ENCODE measurements around the gene RPS19. TPM values are rescaled to one million over a fixed set of nuclear protein-coding genes. Genes with fewer than 3 reads are reported as not detected.

Gene RPS19
- total RNA-seq, 1 donor = 600 TPM

DNA sequence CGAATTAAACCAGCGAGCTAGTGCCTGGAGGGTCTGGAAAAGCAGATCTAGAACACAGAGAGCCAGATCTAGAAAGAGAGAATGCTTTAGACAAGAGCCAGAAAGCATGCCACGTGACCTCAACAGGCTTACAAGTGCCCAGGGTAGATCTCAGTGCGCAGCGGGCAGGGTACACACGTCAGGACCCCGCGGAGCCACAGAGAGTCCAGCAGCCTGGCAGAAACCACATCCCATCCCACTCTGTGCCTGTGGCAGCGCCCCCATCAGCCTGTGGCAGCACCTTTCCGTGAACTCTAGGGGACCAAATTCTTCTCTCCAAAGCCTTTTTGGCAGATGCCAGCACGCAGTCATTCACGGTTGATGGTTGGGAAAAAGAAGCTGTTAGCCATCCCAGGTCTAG lies 28.9 kb downstream of the RPS19 start:
- TF ChIP-seq, protein P1, sequence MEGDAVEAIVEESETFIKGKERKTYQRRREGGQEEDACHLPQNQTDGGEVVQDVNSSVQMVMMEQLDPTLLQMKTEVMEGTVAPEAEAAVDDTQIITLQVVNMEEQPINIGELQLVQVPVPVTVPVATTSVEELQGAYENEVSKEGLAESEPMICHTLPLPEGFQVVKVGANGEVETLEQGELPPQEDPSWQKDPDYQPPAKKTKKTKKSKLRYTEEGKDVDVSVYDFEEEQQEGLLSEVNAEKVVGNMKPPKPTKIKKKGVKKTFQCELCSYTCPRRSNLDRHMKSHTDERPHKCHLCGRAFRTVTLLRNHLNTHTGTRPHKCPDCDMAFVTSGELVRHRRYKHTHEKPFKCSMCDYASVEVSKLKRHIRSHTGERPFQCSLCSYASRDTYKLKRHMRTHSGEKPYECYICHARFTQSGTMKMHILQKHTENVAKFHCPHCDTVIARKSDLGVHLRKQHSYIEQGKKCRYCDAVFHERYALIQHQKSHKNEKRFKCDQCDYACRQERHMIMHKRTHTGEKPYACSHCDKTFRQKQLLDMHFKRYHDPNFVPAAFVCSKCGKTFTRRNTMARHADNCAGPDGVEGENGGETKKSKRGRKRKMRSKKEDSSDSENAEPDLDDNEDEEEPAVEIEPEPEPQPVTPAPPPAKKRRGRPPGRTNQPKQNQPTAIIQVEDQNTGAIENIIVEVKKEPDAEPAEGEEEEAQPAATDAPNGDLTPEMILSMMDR (IDR thresholded peaks at IDR 0.05; ENCODE audit: insufficient read depth, low read depth, low read length) = no peak
- no peak overlapping the region for H3K4me3 ChIP-seq (ENCODE audit: low read depth, low read length)
- no peak for DNase-seq (ENCODE audit: low read depth)

DNA sequence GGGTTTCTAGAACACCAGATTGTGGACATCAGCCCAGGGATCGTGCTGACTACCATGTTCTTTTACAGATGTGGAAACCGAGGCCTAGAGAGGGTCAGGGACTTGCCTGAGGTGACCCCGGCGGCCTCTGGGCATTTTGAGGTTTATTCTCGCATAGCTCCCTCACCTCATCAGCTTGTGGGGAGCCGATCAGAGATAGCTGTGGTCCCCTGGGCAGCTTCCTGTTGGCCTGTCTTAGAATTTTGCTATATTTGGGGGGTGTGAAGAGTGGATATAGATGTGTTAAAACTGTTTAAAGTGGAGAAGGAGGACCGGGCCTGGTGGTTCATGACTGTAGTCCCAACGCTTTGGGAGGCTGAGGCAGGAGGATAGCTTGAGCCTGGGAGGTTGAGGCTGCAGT lies 29.8 kb downstream of the RPS19 start:
- TF ChIP-seq, protein P1 (IDR thresholded peaks at IDR 0.05; ENCODE audit: insufficient read depth, low read depth, low read length) = no peak
- H3K4me3 ChIP-seq (ENCODE audit: low read depth, low read length) = no peak overlapping the region
- DNase-seq (ENCODE audit: low read depth) = no peak

DNA sequence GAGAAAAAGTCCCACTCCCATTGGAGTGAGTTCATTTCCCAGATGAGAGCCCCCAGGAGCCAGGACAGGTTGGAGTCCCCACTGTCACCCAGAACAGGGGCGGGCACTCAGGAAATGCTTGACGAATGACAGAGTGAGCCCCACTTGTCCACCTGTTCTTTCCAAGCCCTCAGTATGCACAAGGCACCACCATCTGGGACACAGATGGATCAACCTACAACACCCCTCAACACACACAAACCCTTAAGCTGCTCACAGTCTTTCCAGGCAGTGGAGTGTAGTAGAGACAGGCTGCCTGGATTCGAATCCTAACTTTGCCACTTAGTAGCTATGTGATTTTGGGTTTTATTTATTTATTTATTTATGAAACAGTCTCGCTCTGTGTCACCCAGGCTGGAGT lies 30.9 kb downstream of the RPS19 start:
- no peak for DNase-seq (ENCODE audit: low read depth)
- H3K4me3 ChIP-seq (ENCODE audit: low read depth, low read length) = no peak overlapping the region
- TF ChIP-seq, protein P1 (IDR thresholded peaks at IDR 0.05; ENCODE audit: insufficient read depth, low read depth, low read length) = no peak

DNA sequence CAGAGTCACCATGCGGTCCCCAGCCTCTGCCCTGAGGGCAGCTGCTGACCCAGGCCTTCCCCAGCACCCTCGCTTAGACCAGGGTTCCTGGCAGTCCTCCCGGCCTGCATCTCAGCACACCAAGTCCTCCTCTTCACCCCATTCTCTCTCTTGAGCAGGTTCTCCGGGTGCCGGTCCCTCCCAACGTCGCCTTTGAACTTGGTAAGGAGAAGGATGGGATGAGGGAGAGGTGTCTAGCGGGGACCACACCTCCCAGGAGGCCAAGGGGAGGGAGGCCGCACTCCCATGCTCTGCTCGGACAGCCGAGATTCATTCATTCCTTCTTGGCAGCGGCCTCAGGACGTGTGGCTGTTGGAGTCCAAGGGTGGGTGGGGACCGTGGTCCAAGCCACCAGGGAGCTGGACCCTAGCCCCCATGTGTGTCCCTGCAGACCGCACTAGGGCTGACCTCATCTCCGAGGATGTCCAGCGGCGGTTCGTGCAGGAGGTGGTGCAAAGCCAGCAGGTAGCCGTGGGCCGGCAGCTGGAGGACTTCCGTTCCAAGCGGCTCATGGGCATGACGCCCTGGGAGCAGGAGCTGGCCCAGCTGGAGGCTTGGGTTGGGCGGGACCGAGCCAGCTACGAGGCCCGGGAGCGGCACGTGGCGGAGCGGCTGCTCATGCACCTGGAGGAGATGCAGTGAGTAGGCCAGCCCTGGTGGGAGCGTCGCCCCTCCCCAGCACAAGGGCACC lies 32.3 kb downstream of the RPS19 start:
- TF ChIP-seq, protein P1 (IDR thresholded peaks at IDR 0.05; ENCODE audit: insufficient read depth, low read depth, low read length) = no peak
- no peak for DNase-seq (ENCODE audit: low read depth)
- H3K4me3 ChIP-seq (ENCODE audit: low read depth, low read length) = no peak overlapping the region

DNA sequence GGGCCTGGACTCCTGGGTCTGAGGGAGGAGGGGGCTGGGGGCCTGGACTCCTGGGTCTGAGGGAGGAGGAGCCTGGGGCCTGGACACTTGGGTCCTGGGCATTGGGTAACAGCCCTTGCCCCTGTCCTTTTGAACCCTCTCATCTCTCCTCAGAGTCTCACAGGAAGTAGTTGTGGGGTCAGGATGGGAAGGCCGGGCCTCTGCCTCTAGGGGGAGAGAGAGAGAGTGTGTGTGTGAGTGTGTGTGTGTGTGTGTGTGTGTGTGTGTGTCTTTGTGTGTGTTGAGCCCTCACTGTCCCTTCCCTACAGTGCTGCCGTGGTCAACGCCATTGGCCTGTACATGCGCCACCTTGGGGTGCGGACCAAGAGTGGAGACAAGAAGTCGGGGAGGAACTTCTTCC lies 33.8 kb downstream of the RPS19 start:
- DNase-seq (ENCODE audit: low read depth) = no peak
- TF ChIP-seq, protein P1 (IDR thresholded peaks at IDR 0.05; ENCODE audit: insufficient read depth, low read depth, low read length) = peak; percentile 11

DNA sequence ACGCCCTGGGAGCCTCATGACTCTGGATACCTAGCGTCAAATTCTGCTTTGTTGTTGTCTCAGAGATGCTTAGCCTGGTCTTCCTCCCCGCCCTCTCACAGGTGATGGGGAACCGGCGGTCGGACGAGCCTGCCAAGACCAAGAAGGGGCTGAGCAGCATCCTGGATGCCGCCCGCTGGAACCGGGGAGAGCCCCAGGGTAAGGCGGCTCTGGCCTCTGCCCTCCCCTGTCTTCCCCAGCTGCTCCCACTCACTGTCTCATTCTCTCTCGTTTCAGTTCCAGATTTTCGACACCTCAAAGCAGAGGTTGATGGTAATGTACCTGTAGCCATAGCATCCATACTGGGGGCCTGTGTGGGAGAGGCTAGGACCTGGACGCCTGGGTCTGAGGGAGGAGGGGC lies 34.3 kb downstream of the RPS19 start:
- TF ChIP-seq, protein P1 (IDR thresholded peaks at IDR 0.05; ENCODE audit: insufficient read depth, low read depth, low read length) = no peak
- H3K4me3 ChIP-seq (ENCODE audit: low read depth, low read length) = no peak overlapping the region
- no peak for DNase-seq (ENCODE audit: low read depth)

More for the DNA sequence above, 33.8 kb downstream of the RPS19 start:
- no peak overlapping the region for H3K4me3 ChIP-seq (ENCODE audit: low read depth, low read length)

Measured in fibroblast of villous mesenchyme (primary cell).